Nephron progenitor cell (in vitro differentiated cells): ENCODE data around the gene ANKRD11.

Experiments used
- DNase-seq: peaks from one replicate; pipeline ENCODE4 v3.0.0; 2021
- H3K27ac Mint-ChIP-seq: 2 replicates; pipeline ENCODE4 v1.8.0; 2021; ENCODE audit warnings: mild to moderate bottlenecking, moderate library complexity, mixed read lengths
- H3K27me3 Mint-ChIP-seq: 2 replicates; pipeline ENCODE4 v1.8.0; 2021; ENCODE audit warnings: mild to moderate bottlenecking, low read depth, mixed read lengths; ENCODE audit not compliant: poor library complexity
- H3K36me3 Mint-ChIP-seq: 2 replicates; pipeline ENCODE4 v1.8.0; 2021; ENCODE audit warnings: low read depth, mixed read lengths
- H3K4me1 Mint-ChIP-seq: 2 replicates; pipeline ENCODE4 v1.8.0; 2021; ENCODE audit warnings: mixed read lengths
- H3K4me3 Mint-ChIP-seq: 2 replicates; pipeline ENCODE4 v1.8.0; 2021; ENCODE audit warnings: mild to moderate bottlenecking, moderate library complexity, mixed read lengths
- H3K9me3 Mint-ChIP-seq: 2 replicates; pipeline ENCODE4 v1.8.0; 2021; ENCODE audit warnings: mild to moderate bottlenecking, moderate library complexity, mixed read lengths
- TF ChIP-seq, protein P1 (sequence below): fragments of 200-600 bp; sonication (generic); IDR thresholded peaks from 2 replicates; pipeline ENCODE4 v1.5.0; 2021; ENCODE audit warnings: antibody characterized with exemption

The ANKRD11 gene

DNA sequence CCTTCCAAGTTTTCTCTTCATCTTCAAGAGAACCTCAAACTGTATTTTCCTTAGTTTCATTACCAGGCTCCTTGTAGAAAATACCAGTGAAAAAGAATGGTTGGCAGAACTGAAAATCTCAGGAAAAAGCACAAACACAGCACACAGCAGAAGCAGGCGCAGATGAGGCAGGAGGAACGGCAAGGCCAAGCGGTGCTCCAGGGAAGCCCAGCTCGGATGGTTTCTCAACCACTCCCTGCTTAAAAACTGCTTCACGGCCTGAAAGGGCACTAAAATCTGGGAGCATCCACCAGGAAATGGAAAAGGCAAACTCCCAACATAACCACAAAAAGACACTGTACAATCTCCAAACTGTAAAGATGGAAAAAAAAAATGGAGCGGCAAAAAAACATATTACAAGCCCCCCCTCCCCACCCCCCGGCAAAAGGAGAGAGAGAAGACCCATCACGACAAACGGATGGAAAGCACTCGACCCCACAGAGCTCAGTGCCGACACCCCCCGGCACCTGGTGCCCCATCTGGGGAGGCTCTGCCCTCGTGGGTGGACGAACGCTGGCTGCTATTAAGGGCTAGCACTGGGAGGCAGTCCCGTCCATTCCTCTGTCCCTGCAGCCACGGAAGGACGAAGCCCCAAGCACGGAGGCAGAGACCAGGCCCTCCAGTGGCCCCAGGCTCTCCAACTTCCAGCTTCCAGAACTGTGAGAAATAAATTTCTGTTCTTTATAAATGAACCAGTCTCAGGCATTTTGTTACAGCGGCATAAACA lies 145.3 kb downstream of the ANKRD11 start:
- TF ChIP-seq, protein P1, sequence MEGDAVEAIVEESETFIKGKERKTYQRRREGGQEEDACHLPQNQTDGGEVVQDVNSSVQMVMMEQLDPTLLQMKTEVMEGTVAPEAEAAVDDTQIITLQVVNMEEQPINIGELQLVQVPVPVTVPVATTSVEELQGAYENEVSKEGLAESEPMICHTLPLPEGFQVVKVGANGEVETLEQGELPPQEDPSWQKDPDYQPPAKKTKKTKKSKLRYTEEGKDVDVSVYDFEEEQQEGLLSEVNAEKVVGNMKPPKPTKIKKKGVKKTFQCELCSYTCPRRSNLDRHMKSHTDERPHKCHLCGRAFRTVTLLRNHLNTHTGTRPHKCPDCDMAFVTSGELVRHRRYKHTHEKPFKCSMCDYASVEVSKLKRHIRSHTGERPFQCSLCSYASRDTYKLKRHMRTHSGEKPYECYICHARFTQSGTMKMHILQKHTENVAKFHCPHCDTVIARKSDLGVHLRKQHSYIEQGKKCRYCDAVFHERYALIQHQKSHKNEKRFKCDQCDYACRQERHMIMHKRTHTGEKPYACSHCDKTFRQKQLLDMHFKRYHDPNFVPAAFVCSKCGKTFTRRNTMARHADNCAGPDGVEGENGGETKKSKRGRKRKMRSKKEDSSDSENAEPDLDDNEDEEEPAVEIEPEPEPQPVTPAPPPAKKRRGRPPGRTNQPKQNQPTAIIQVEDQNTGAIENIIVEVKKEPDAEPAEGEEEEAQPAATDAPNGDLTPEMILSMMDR: no peak
- H3K4me3 Mint-ChIP-seq: peak overlapping the region; percentile 52
- peaks cover 2% of the 10 kb centered on the region for H3K27me3 Mint-ChIP-seq
- H3K9me3 Mint-ChIP-seq: no peaks in the 10 kb centered on the region
- peaks cover 83% of the 10 kb centered on the region for H3K4me1 Mint-ChIP-seq
- no peak for DNase-seq
- peak overlapping the region; percentile 99 for H3K27ac Mint-ChIP-seq
- no peaks in the 10 kb centered on the region for H3K36me3 Mint-ChIP-seq

DNA sequence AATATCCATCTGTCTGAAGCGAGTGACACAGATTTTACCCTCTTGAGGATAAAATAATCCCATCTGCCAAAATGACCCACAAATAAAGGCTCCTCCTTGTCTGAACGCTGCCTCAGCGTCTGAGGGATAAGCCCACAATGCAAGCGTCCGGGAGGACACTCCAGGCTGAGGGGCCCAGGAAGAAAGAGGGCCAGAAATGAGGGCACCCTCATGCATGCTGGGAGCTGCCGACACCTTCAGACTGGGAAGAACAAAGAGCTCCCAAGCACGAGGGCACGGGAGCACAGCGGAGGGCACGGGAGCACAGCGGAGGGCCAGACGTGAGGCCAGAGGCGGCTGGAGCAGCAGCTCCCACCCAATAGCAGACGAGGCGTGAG lies 145.9 kb downstream of the ANKRD11 start:
- H3K9me3 Mint-ChIP-seq: no peaks in the 10 kb centered on the region
- no peak for DNase-seq
- peak overlapping the region; percentile 99 for H3K27ac Mint-ChIP-seq
- peaks cover 2% of the 10 kb centered on the region for H3K27me3 Mint-ChIP-seq
- no peaks in the 10 kb centered on the region for H3K36me3 Mint-ChIP-seq
- H3K4me1 Mint-ChIP-seq: peaks cover 82% of the 10 kb centered on the region
- peak overlapping the region; percentile 52 for H3K4me3 Mint-ChIP-seq
- TF ChIP-seq, protein P1: no peak

DNA sequence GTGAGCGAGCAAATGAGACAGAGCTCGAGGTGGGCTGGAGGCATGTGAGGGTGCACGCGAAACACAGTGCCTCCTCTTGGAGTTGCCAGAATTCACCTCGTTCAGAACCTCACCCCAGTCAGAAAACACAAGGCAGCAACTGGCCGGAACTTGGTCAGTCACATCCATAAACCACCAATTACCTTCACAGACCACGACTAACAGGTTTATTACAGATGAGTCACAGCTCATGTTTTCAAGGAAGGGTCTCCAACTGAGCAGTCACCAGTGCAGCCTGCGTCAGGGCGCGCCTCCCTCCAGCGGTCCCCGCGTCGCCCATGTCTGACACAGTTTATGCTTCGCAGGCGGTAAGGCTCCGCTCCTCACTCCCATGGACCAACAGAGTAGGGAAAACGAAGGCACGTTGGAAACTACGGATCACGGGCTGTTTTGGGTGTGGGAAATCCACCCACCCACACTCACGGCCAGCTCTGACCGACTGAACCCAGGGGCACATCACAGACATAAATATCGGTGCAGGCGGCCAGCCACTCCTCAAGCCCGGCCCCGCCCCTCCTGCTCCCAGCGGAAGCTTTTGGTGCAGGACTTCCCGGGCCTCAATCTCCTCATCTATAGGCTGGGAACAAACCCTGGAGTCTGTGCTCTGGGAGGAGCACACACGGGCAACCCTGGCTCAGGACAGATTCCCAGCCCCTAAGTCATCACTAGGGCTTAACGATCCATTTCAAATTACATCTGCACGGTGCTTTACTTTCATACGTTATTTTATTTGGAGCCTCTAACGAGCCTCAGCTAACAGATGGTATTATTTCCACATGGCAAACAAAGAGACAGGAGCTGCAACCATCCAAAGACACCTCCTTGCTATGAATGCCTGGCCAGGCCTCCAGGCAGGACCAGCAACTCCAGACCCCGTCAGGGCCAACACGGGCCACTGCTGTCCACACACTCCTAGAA lies 146.6 kb downstream of the ANKRD11 start:
- Mint-ChIP-seq H3K4me1 (peaks cover 87% of the 10 kb centered on the region), H3K27ac (peak overlapping the region; percentile 99), H3K4me3 (peak overlapping the region; percentile 77), H3K36me3 (no peaks in the 10 kb centered on the region), H3K27me3 (peaks cover 2% of the 10 kb centered on the region), H3K9me3 (no peaks in the 10 kb centered on the region)
- DNase-seq: peak; percentile 47
- TF ChIP-seq, protein P1: no peak

DNA sequence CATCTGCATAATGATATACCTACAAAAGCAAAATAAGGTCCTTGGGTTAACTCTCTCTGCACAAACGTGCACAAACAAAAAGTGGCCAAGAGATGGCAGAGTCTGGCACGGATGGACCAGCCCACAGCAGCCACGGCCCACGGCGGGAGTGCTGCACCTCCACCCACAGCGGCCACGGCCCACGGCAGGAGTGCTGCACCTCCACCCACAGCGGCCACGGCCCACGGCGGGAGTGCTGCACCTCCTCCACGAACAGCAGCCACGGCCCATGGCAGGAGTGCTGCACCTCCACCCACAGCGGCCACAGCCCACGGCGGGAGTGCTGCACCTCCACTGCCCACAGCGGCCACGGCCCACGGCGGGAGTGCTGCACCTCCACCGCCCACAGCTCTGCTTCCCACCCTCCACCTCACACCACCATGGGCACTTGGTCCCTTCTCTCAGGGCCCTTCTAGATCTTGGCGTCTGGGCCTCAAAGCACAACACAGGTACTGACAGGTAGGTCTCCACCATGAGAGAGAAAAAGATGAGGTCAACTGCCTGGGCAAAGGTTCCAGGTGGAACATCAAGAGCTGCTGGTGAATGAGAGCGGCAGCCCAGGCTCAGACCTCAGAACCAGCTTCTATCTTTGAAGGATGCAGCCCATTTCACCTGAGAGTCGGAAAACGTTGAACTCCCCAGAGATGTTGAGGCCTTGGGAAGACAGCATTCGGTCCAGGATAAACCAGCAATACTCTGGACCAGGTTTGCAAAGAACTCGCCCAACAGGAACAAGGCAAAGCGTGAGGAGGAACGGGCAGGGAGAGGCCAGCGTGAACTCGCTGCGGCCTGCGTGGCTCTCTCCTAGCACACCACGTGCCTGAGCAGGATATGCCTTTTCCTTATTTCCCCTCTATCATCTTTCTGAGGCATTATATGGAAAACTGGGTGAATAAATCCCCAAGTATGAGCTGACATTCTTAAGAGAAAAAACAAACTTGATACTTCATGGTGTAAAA lies 148.4 kb downstream of the ANKRD11 start:
- no peak overlapping the region for H3K4me3 Mint-ChIP-seq
- H3K4me1 Mint-ChIP-seq: peaks cover 74% of the 10 kb centered on the region
- H3K27ac Mint-ChIP-seq: no peak overlapping the region
- TF ChIP-seq, protein P1: no peak
- no peaks in the 10 kb centered on the region for H3K9me3 Mint-ChIP-seq
- DNase-seq: no peak
- no peaks in the 10 kb centered on the region for H3K36me3 Mint-ChIP-seq
- peaks cover 5% of the 10 kb centered on the region for H3K27me3 Mint-ChIP-seq

DNA sequence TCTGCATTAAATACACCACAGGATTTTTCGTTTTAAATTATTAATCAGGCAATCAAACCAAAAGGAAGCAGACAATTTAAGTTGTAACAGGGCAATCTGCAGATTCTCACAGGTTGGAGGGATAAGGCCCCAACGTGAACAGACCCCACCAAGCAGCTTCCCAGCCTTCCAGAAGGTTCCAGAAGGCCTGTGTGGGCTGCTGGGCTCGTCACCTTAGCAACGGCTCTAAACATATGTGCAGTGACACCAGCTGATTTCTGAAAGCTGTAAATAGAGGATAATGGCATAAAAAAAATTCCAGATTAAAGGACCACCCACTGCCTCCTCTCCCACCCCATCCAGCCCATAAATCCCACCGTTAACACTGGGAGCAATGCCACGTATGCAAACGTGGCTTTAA lies 149.1 kb downstream of the ANKRD11 start:
- Mint-ChIP-seq H3K9me3 (no peaks in the 10 kb centered on the region), H3K27ac (peak overlapping the region; percentile 4), H3K36me3 (no peaks in the 10 kb centered on the region), H3K4me1 (peaks cover 70% of the 10 kb centered on the region), H3K4me3 (no peak overlapping the region), H3K27me3 (peaks cover 5% of the 10 kb centered on the region)
- TF ChIP-seq, protein P1: no peak
- no peak for DNase-seq
